Chondrocyte (in vitro differentiated cells): ENCODE measurements around the gene APBA3. TPM values are rescaled to one million over a fixed set of nuclear protein-coding genes. Genes with fewer than 3 reads are reported as not detected.
"Not testable (repeated sequence)": the region's sequence is repeated elsewhere in the genome, so short reads cannot be mapped to it uniquely, and the experiment has no call there.

ENCODE experiments used
- DNase-seq: peaks from one replicate; pipeline ENCODE4 v3.0.0; 2021; ENCODE audit warnings: mixed read lengths, low spot score
- H3K27ac Mint-ChIP-seq: one replicate; pipeline ENCODE4 v1.8.0; 2021; ENCODE audit warnings: mild to moderate bottlenecking, moderate library complexity, mixed read lengths; ENCODE audit not compliant: unreplicated experiment
- H3K27me3 Mint-ChIP-seq: 2 replicates; pipeline ENCODE4 v1.8.0; 2021; ENCODE audit warnings: low read depth, mixed read lengths
- H3K36me3 Mint-ChIP-seq: 2 replicates; pipeline ENCODE4 v1.8.0; 2021; ENCODE audit warnings: low read depth, mixed read lengths
- H3K4me1 Mint-ChIP-seq: 2 replicates; pipeline ENCODE4 v1.8.0; 2021; ENCODE audit warnings: low read depth, mild to moderate bottlenecking, mixed read lengths
- H3K4me3 Mint-ChIP-seq: one replicate; pipeline ENCODE4 v1.8.0; 2021; ENCODE audit warnings: mild to moderate bottlenecking, moderate library complexity, mixed read lengths; ENCODE audit not compliant: unreplicated experiment
- H3K9me3 Mint-ChIP-seq: 2 replicates; pipeline ENCODE4 v1.8.0; 2021; ENCODE audit warnings: low read depth, mixed read lengths
- CTCF ChIP-seq: fragments of 200-600 bp; sonication (generic); IDR thresholded peaks from 2 replicates; pipeline ENCODE4 v1.5.0; 2021; ENCODE audit warnings: antibody characterized with exemption, mild to moderate bottlenecking, moderate library complexity
- total RNA-seq: library from RNA; stranded (reverse); gene quantifications from 3 replicates; pipeline ENCODE4 v1.2.1, GENCODE V29; 2021

The APBA3 gene
- total RNA-seq, 1 donor from 2014 or later, result 18.2 TPM

GRCh38 chr19:3769494-3769893 is 8.0 kb upstream of the APBA3 start:
- TF ChIP-seq CTCF, result no peak
- Mint-ChIP-seq H3K27me3 (peaks cover 2% of the 10 kb centered on the region), H3K36me3 (peaks cover 8% of the 10 kb centered on the region), H3K4me3 (no peak overlapping the region), H3K27ac (no peak overlapping the region), H3K9me3 (no peaks in the 10 kb centered on the region), H3K4me1 (no peaks in the 10 kb centered on the region)
- DNase-seq, result no peak

GRCh38 chr19:3768748-3769099 is 7.2 kb upstream of the APBA3 start:
- no peak for TF ChIP-seq CTCF
- DNase-seq, result no peak
- no peak overlapping the region for H3K27ac Mint-ChIP-seq
- H3K27me3 Mint-ChIP-seq, result no peaks in the 10 kb centered on the region
- no peak overlapping the region for H3K4me3 Mint-ChIP-seq
- H3K4me1 Mint-ChIP-seq, result no peaks in the 10 kb centered on the region
- no peaks in the 10 kb centered on the region for H3K9me3 Mint-ChIP-seq
- peaks cover 8% of the 10 kb centered on the region for H3K36me3 Mint-ChIP-seq

GRCh38 chr19:3768015-3768747 is 6.7 kb upstream of the APBA3 start:
- Mint-ChIP-seq H3K27me3 (no peaks in the 10 kb centered on the region), H3K4me3 (no peak overlapping the region), H3K36me3 (peaks cover 8% of the 10 kb centered on the region), H3K4me1 (peaks cover 3% of the 10 kb centered on the region), H3K9me3 (no peaks in the 10 kb centered on the region), H3K27ac (no peak overlapping the region)
- DNase-seq, result no peak
- no peak for TF ChIP-seq CTCF

- Mint-ChIP-seq H3K27ac (no peak overlapping the region), H3K9me3 (no peaks in the 10 kb centered on the region), H3K36me3 (peaks cover 8% of the 10 kb centered on the region), H3K27me3 (no peaks in the 10 kb centered on the region), H3K4me1 (peaks cover 10% of the 10 kb centered on the region), H3K4me3 (no peak overlapping the region)
- no peak for TF ChIP-seq CTCF
- no peak for DNase-seq
Observed at GRCh38 chr19:3767050-3767449, 5.6 kb upstream of the APBA3 start.

- peaks cover 15% of the 10 kb centered on the region for H3K4me1 Mint-ChIP-seq
- no peak overlapping the region for H3K4me3 Mint-ChIP-seq
- no peak for TF ChIP-seq CTCF
- H3K36me3 Mint-ChIP-seq, result peaks cover 8% of the 10 kb centered on the region
- no peak for DNase-seq
- no peaks in the 10 kb centered on the region for H3K9me3 Mint-ChIP-seq
- H3K27ac Mint-ChIP-seq, result no peak overlapping the region
- H3K27me3 Mint-ChIP-seq, result no peaks in the 10 kb centered on the region
Observed at GRCh38 chr19:3766520-3766919, 5.0 kb upstream of the APBA3 start.

GRCh38 chr19:3765757-3766156 is 4.3 kb upstream of the APBA3 start:
- not testable (repeated sequence) for DNase-seq, H3K27me3 Mint-ChIP-seq, H3K36me3 Mint-ChIP-seq, H3K27ac Mint-ChIP-seq, H3K9me3 Mint-ChIP-seq, H3K4me3 Mint-ChIP-seq
- peaks cover 22% of the 10 kb centered on the region for H3K4me1 Mint-ChIP-seq
